ENCODE data around the gene DIRAS3.
A peak's percentile ranks its signal among the peaks of the same experiment; 100 is the strongest.
"Not testable (repeated sequence)": the region's sequence is repeated elsewhere in the genome, so short reads cannot be mapped to it uniquely, and the experiment has no call there.

Gene DIRAS3

GRCh38 chr1:68049941-68050878 lies at the start of gene DIRAS3:
DIRAS3 (minus strand) TSS chr1:68050627; CDS start chr1:68047297, 3,330 bp downstream.
- no peak for DNase-seq (ENCODE audit: low read depth, low spot score)

GRCh38 chr1:68093737-68094136 lies 43.3 kb upstream of the DIRAS3 start:
- no peak for DNase-seq (ENCODE audit: low read depth, low spot score)

- DNase-seq (ENCODE audit: low read depth, low spot score): no peak
Measured at GRCh38 chr1:68087184-68087583, 36.8 kb upstream of the DIRAS3 start.

- DNase-seq (ENCODE audit: low read depth, low spot score): no peak
Measured at GRCh38 chr1:68085752-68086151, 35.3 kb upstream of the DIRAS3 start.

GRCh38 chr1:68083686-68084085 lies 33.3 kb upstream of the DIRAS3 start:
- no peak for DNase-seq (ENCODE audit: low read depth, low spot score)

GRCh38 chr1:68081775-68082283 lies 31.4 kb upstream of the DIRAS3 start:
- DNase-seq (ENCODE audit: low read depth, low spot score): no peak

GRCh38 chr1:68078647-68079046 lies 28.2 kb upstream of the DIRAS3 start:
- no peak for DNase-seq (ENCODE audit: low read depth, low spot score)

- DNase-seq (ENCODE audit: low read depth, low spot score): no peak
Measured at GRCh38 chr1:68074472-68074871, 24.0 kb upstream of the DIRAS3 start.

- no peak for DNase-seq (ENCODE audit: low read depth, low spot score)
Measured at GRCh38 chr1:68065766-68066165, 15.3 kb upstream of the DIRAS3 start.

GRCh38 chr1:68058053-68058452 lies 7.6 kb upstream of the DIRAS3 start:
- not testable (repeated sequence) for DNase-seq (ENCODE audit: low read depth, low spot score)

GRCh38 chr1:68057564-68057963 lies 7.1 kb upstream of the DIRAS3 start:
- DNase-seq (ENCODE audit: low read depth, low spot score): no peak

GRCh38 chr1:68057050-68057449 lies 6.6 kb upstream of the DIRAS3 start:
- DNase-seq (ENCODE audit: low read depth, low spot score): no peak

- DNase-seq (ENCODE audit: low read depth, low spot score): peak; percentile 25
Measured at GRCh38 chr1:68051475-68051874, 1.0 kb upstream of the DIRAS3 start.

- no peak for DNase-seq (ENCODE audit: low read depth, low spot score)
Measured at GRCh38 chr1:68047659-68048026, 2.8 kb downstream of the DIRAS3 start.

GRCh38 chr1:68046885-68047658 lies 3.4 kb downstream of the DIRAS3 start:
- no peak for DNase-seq (ENCODE audit: low read depth, low spot score)

GRCh38 chr1:68046423-68046822 lies 4.0 kb downstream of the DIRAS3 start:
- no peak for DNase-seq (ENCODE audit: low read depth, low spot score)

- no peak for DNase-seq (ENCODE audit: low read depth, low spot score)
Measured at GRCh38 chr1:68045511-68046180, 4.8 kb downstream of the DIRAS3 start.

- DNase-seq (ENCODE audit: low read depth, low spot score): no peak
Measured at GRCh38 chr1:68043443-68044090, 6.9 kb downstream of the DIRAS3 start.

- DNase-seq (ENCODE audit: low read depth, low spot score): no peak
Measured at GRCh38 chr1:68036946-68037345, 13.5 kb downstream of the DIRAS3 start.

GRCh38 chr1:68029444-68029843 lies 21.0 kb downstream of the DIRAS3 start:
- no peak for DNase-seq (ENCODE audit: low read depth, low spot score)

GRCh38 chr1:68028566-68028965 lies 21.9 kb downstream of the DIRAS3 start:
- DNase-seq (ENCODE audit: low read depth, low spot score): no peak
